Suprapubic skin (tissue), 4 donors: ENCODE data around the gene AFF1.

ENCODE experiments used
- EP300 ChIP-seq: sonication (generic); formaldehyde crosslinking; IDR thresholded peaks from one replicate; pipeline ENCODE4 v1.6.1; 2017; ENCODE audit warnings: antibody characterized with exemption
- POLR2A ChIP-seq, 2 donors: fragments of 450-650 bp; IDR thresholded peaks; one replicate each; pipeline ENCODE4 v1.6.1; 2017; ENCODE audit warnings: antibody characterized with exemption in 2 of 2, mild to moderate bottlenecking in 2 of 2, moderate library complexity in 2 of 2
- POLR2AphosphoS5 ChIP-seq, 3 donors: sonication (generic); formaldehyde crosslinking; IDR thresholded peaks; one replicate each; pipeline ENCODE4 v1.6.1; 2017; ENCODE audit warnings: antibody characterized with exemption in 3 of 3
- TF ChIP-seq, protein P1 (sequence below), 2 donors: fragments of 200-600 bp in 1 of 2; fragments of 450-650 bp in 1 of 2; sonication (generic) in 1 of 2; IDR thresholded peaks; one replicate each; pipeline ENCODE4 v1.5.1; 2016 to 2019; ENCODE audit warnings: antibody characterized with exemption in 2 of 2, mild to moderate bottlenecking in 1 of 2, moderate library complexity in 1 of 2

DNA sequence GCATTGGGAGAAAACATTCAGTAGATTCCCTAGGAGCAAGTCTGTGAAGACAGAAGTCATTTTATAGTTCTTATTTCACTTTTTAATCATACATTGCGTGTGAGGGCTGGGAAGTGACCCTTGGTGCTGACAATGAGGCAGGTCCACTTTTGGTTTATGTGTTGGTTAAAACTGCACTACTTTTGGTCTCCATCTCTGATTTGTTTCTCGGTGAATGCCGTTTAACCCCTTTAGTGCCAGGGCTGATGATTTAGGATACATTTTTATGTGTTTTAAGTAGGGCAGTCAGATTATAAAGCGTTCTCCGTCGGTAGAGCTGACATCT, 110.4 kb downstream of the AFF1 start:
- TF ChIP-seq POLR2AphosphoS5 (IDR thresholded peaks at IDR 0.05) (no peak), EP300 (no peak), POLR2A (IDR thresholded peaks at IDR 0.05) (no peak)
- TF ChIP-seq, protein P1, sequence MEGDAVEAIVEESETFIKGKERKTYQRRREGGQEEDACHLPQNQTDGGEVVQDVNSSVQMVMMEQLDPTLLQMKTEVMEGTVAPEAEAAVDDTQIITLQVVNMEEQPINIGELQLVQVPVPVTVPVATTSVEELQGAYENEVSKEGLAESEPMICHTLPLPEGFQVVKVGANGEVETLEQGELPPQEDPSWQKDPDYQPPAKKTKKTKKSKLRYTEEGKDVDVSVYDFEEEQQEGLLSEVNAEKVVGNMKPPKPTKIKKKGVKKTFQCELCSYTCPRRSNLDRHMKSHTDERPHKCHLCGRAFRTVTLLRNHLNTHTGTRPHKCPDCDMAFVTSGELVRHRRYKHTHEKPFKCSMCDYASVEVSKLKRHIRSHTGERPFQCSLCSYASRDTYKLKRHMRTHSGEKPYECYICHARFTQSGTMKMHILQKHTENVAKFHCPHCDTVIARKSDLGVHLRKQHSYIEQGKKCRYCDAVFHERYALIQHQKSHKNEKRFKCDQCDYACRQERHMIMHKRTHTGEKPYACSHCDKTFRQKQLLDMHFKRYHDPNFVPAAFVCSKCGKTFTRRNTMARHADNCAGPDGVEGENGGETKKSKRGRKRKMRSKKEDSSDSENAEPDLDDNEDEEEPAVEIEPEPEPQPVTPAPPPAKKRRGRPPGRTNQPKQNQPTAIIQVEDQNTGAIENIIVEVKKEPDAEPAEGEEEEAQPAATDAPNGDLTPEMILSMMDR (IDR thresholded peaks at IDR 0.05), result no peak
